Measurements from ENCODE around the gene PLCH1.

DNA sequence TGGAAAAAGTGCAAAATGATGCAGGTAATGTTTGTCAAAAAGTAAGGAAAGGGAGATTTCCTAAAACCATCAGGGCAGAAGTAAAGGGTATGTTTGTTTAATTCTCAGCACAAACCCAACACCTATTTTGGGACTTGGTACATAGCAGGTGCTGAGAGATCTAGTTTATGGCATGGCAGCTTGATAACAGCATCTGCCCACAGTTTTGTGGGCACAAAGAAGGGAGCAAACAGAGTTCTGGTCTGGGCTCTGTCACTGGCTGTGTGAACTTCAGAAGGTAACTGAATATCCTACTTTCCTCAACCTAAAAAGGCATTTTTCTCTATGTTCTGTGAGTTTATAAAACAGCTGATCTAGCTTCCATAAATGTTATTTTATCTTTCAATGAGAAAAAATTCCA lies 141.6 kb downstream of the PLCH1 start:
- TF ChIP-seq, protein P1, sequence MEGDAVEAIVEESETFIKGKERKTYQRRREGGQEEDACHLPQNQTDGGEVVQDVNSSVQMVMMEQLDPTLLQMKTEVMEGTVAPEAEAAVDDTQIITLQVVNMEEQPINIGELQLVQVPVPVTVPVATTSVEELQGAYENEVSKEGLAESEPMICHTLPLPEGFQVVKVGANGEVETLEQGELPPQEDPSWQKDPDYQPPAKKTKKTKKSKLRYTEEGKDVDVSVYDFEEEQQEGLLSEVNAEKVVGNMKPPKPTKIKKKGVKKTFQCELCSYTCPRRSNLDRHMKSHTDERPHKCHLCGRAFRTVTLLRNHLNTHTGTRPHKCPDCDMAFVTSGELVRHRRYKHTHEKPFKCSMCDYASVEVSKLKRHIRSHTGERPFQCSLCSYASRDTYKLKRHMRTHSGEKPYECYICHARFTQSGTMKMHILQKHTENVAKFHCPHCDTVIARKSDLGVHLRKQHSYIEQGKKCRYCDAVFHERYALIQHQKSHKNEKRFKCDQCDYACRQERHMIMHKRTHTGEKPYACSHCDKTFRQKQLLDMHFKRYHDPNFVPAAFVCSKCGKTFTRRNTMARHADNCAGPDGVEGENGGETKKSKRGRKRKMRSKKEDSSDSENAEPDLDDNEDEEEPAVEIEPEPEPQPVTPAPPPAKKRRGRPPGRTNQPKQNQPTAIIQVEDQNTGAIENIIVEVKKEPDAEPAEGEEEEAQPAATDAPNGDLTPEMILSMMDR (conservative IDR thresholded peaks at IDR 0.05; ENCODE audit: low read length) = no peak
- TF ChIP-seq EZH2phosphoT487 (IDR thresholded peaks at IDR 0.05; ENCODE audit: borderline replicate concordance, low read depth, low read length) = no peak

All from OCI-LY7 (cell line).